ENCODE measurements around the gene CERS4.
"Not testable (repeated sequence)": the region's sequence is repeated elsewhere in the genome, so short reads cannot be mapped to it uniquely, and the experiment has no call there.

The CERS4 gene

DNA sequence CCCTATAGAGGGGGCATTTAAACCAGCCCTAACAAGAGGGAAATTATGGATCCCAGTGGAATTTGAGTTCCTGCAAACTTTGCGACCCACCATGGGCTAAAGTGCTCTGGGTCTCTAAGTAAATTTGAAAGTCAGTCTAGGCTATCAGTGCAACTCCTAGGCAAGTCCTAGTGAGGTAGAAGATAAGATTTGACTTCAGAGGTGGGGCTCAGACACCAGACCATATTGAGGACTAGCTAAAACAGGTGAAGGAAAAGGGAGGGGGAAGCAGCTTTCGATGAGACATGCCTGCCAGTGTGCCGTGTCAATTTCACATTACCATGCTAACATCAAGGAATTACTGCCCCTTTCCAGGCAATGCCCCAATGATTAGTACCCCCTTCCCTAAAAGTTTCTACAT is 60.6 kb downstream of the CERS4 start:
- DNase-seq: no peak

- DNase-seq: not testable (repeated sequence)
Observed at GRCh38 chr19:8276508-8276907, 67.3 kb downstream of the CERS4 start.

- not testable (repeated sequence) for DNase-seq
Observed at GRCh38 chr19:8291337-8291736, 82.2 kb downstream of the CERS4 start.

GRCh38 chr19:8302357-8302691 is 93.2 kb downstream of the CERS4 start:
- no peak for DNase-seq

- DNase-seq: no peak
Observed at GRCh38 chr19:8302734-8303133, 93.6 kb downstream of the CERS4 start.

- no peak for DNase-seq
Observed at GRCh38 chr19:8304841-8305621, 95.9 kb downstream of the CERS4 start.

DNA sequence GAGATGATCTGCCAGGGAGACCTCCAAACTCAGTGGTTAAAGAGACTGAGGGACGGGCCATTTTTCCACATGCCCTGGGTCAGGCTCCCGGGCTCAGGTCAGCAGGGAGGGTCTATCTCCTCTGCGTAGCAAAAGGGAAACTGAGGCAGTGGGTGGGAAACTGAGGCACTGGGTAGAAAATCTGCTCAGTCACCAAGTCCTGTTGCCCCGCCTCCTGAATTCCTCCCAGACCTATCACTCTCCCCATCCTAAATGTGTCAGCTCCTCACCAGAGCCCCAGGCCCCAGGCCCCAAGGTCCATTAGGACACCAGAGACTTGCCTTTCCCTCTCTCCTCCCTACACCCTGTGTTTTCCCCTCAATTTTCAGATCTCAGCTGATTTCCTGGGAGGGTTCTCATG is 96.6 kb downstream of the CERS4 start:
- DNase-seq: no peak

GRCh38 chr19:8306235-8307054 is 97.3 kb downstream of the CERS4 start:
- no peak for DNase-seq

GRCh38 chr19:8307400-8307964 is 98.3 kb downstream of the CERS4 start:
- DNase-seq: no peak

DNA sequence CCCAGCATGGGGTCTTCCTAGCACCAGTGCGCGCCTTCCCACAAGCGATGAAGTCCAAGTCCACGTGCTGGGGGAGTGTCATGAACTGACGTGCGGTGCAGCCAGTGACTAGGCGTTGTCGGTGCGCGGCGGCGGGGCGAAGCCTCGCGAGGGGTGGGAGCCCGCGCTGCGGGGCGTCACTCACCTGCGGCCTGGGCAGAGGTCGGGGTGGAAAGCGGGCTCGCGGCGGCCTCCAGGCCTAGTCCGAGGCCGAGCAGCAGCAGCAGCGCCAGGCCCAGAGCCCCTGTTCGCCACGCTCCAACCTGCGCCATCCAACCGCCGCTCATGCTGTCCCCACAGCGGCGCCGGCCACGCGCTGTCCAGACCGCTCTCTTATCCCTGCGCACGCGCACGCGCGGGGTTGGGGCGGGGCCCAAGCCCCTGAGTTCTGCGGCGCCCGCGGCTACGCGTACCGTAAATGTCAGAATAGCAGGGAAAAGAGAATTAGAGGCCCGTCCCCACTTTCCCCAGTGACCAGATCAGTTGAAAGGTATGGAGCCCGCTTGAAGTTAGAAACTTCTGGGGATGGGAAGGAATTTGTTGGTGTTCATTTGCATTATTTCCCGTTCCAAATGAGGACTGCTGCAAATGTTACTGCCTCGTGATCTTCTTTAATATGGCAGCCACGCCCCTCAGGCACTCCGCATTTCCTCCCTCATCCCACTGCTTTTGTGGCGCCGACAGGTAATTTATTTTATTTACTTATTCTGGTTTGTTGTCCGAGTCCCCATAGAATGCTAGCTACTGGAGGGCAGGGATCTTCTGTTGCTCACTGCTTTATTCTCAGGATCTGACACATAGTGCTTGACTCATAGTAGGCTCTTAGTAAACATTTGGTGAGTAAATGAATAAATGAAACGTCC is 99.0 kb downstream of the CERS4 start, which contains the start of gene CD320:
Gene CD320, minus strand, starts transcription at position 394 of the 902 bp plus-strand sequence. Its CDS starts 68 bp downstream, at position 326.
- DNase-seq: peak; percentile 85

- no peak for DNase-seq
Observed at GRCh38 chr19:8308891-8309291, 99.7 kb downstream of the CERS4 start.

DNA sequence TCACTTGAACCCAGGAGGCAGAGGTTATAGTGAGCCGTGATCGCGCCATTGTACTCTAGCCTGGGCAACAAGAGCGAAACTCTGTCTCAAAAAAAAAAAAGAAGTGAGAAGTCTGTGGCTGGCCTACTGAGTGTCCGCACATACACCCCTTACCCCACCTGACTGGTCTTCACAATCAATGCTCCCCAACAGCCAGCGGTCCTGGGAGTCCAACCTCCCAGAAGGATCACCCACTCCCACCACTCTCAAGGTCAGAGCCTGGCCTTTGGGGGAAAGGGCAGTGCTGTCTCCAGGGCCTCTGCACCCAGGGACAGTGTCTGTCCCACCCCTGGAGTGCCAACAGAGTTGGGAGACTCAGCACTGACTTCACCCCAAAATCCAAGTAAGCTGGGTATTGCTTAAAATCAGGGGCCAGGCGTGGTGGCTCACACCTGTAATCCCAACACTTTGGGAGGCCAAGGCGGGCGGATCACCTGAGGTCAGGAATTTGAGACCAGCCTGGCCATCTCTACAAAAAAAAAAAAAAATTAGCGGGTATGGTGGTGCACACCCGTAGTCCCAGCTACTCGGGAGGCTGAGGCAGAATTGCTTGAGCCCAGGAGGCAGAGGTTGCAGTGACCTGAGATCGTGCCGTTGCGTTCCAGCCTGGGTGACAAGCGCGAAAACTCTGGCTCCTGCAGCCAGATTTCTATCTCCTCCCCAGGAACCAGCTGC is 101.3 kb downstream of the CERS4 start:
- no peak for DNase-seq

- no peak for DNase-seq
Observed at GRCh38 chr19:8311461-8312260, 102.5 kb downstream of the CERS4 start.
